Erythroblast (primary cell): Measurements from ENCODE around the gene KIF13A.

ENCODE experiments used
- GATA1 ChIP-seq: IDR thresholded peaks from 2 replicates; pipeline ENCODE4 v1.6.1; 2011; ENCODE audit warnings: low read depth, mild to moderate bottlenecking, control low read depth, low read length, moderate library complexity
- POLR2A ChIP-seq: IDR thresholded peaks from 2 replicates; pipeline ENCODE4 v1.6.1; 2011; ENCODE audit warnings: mild to moderate bottlenecking, low read length

DNA sequence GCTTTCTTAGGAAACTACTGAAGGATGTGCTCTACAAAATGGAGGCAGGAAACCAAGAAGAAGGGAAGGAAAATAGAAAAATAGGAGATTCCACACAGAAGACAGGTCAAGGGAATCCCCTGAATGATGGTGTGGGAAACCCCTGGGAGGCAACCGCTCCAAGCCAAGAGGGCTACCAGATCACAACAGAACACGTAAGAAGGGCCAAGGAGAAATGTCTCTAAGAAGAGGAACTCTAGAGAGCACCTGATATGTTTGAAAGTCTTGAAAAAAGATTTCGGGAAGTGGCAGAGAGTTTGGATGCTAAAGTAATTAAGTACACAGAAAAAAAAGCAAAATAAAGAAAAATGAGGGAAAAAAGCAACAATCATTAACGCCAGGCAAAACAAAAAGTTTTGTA lies 7.1 kb downstream of the KIF13A start:
- TF ChIP-seq POLR2A (no peak), GATA1 (no peak)
